ENCODE results near the gene ACSS1.

Gene ACSS1

GRCh38 chr20:24996449-24997377 lies 61.2 kb downstream of the ACSS1 start:
- in situ Hi-C loops (cut with MboI; ENCODE audit: low sequenced_read_pairs): loop anchor here (10.0 to 25.0 kb wide), 2 partner anchors 68 to 416 kb away; partner anchors contain the start of gene GINS1

- in situ Hi-C loops (cut with MboI; ENCODE audit: low sequenced_read_pairs): loop anchor here (10.0 to 25.0 kb wide), 2 partner anchors 69 to 416 kb away; partner anchors contain the start of gene GINS1
These were observed 62.0 kb downstream of the ACSS1 start for GRCh38 chr20:24995741-24996448.

- in situ Hi-C loops (cut with MboI; ENCODE audit: low sequenced_read_pairs): loop anchor here (10.0 to 25.0 kb wide), 2 partner anchors 70 to 418 kb away; partner anchors contain the start of gene GINS1
These were observed 63.2 kb downstream of the ACSS1 start for GRCh38 chr20:24994470-24995368.

- in situ Hi-C loops (cut with MboI; ENCODE audit: low sequenced_read_pairs): loop anchor here (10.0 to 25.0 kb wide), 2 partner anchors 71 to 418 kb away; partner anchors contain the start of gene GINS1
These were observed 63.8 kb downstream of the ACSS1 start for GRCh38 chr20:24994186-24994465.

GRCh38 chr20:24993337-24994185 lies 64.4 kb downstream of the ACSS1 start:
- in situ Hi-C loops (cut with MboI; ENCODE audit: low sequenced_read_pairs): loop anchor here (10.0 to 25.0 kb wide), 2 partner anchors 71 to 419 kb away; partner anchors contain the start of gene GINS1

GRCh38 chr20:24992487-24993205 lies 65.3 kb downstream of the ACSS1 start, which contains the start of gene APMAP:
TSS of gene APMAP (minus strand) at chr20:24992751. CDS start at chr20:24992688, 63 bp downstream.
- in situ Hi-C loops (cut with MboI; ENCODE audit: low sequenced_read_pairs): loop anchor here (10.0 to 25.0 kb wide), 2 partner anchors 72 to 420 kb away; partner anchors contain the start of gene GINS1

- in situ Hi-C loops (cut with MboI; ENCODE audit: low sequenced_read_pairs): loop anchor here (10.0 to 25.0 kb wide), 2 partner anchors 73 to 420 kb away; partner anchors contain the start of gene GINS1
These were observed 65.9 kb downstream of the ACSS1 start for GRCh38 chr20:24991897-24992486.

- in situ Hi-C loops (cut with MboI; ENCODE audit: low sequenced_read_pairs): loop anchor here (10.0 to 25.0 kb wide), 2 partner anchors 74 to 421 kb away; partner anchors contain the start of gene GINS1
These were observed 67.1 kb downstream of the ACSS1 start for GRCh38 chr20:24990810-24991252.

- in situ Hi-C loops (cut with MboI; ENCODE audit: low sequenced_read_pairs): loop anchor here (25.0 kb wide), 1 partner anchor 423 kb away; the partner anchor contains the start of gene GINS1
These were observed 68.8 kb downstream of the ACSS1 start for GRCh38 chr20:24989162-24989561.

- in situ Hi-C loops (cut with MboI; ENCODE audit: low sequenced_read_pairs): loop anchor here (25.0 kb wide), 1 partner anchor 424 kb away; the partner anchor contains the start of gene GINS1
These were observed 69.8 kb downstream of the ACSS1 start for GRCh38 chr20:24987873-24988835.

GRCh38 chr20:24987244-24987643 lies 70.7 kb downstream of the ACSS1 start:
- in situ Hi-C loops (cut with MboI; ENCODE audit: low sequenced_read_pairs): loop anchor here (25.0 kb wide), 1 partner anchor 425 kb away; the partner anchor contains the start of gene GINS1

GRCh38 chr20:24986436-24987015 lies 71.4 kb downstream of the ACSS1 start:
- in situ Hi-C loops (cut with MboI; ENCODE audit: low sequenced_read_pairs): loop anchor here (25.0 kb wide), 1 partner anchor 426 kb away; the partner anchor contains the start of gene GINS1

- in situ Hi-C loops (cut with MboI; ENCODE audit: low sequenced_read_pairs): loop anchor here (25.0 kb wide), 1 partner anchor 426 kb away; the partner anchor contains the start of gene GINS1
These were observed 72.1 kb downstream of the ACSS1 start for GRCh38 chr20:24985802-24986201.

- in situ Hi-C loops (cut with MboI; ENCODE audit: low sequenced_read_pairs): loop anchor here (25.0 kb wide), 1 partner anchor 427 kb away; the partner anchor contains the start of gene GINS1
These were observed 72.8 kb downstream of the ACSS1 start for GRCh38 chr20:24984961-24985640.

- in situ Hi-C loops (cut with MboI; ENCODE audit: low sequenced_read_pairs): loop anchor here (25.0 kb wide), 1 partner anchor 428 kb away; the partner anchor contains the start of gene GINS1
These were observed 74.0 kb downstream of the ACSS1 start for GRCh38 chr20:24983896-24984295.
